GM10248 (cell line): ENCODE data around the gene PRKCA.

ENCODE experiments used
- CTCF ChIA-PET: fragments of 300-600 bp; sonication (Branson Sonifier 250); formaldehyde crosslinking; extraction: SDS; loops from one replicate; lab custom pipeline; 2021; ENCODE audit warnings: antibody characterized with exemption; lab: Yijun Ruan, JAX
- POLR2A ChIA-PET: fragments of 350-650 bp; sonication (Branson Sonifier 250); formaldehyde crosslinking; extraction: SDS; loops from one replicate; lab custom pipeline; 2020; ENCODE audit warnings: antibody characterized with exemption; lab: Yijun Ruan, JAX
- DNase-seq: peaks from one replicate; pipeline ENCODE4 v3.0.0; 2012; ENCODE audit errors: extremely low spot score
- TF ChIP-seq, protein P1 (sequence below): IDR thresholded peaks from 2 replicates; pipeline ENCODE4 v1.5.1; 2012; ENCODE audit warnings: mild to moderate bottlenecking, low read depth; ENCODE audit errors: extremely low read depth, missing control alignments, control extremely low read depth

Gene PRKCA

GRCh38 chr17:66432996-66433551 is 130.7 kb downstream of the PRKCA start:
- ChIA-PET CTCF (interaction anchor here (1.7 to 2.6 kb wide), 4 partner anchors 8 to 35 kb away, joined by 4 to 8 read pairs (median 6); no protein-coding TSS in a partner anchor), POLR2A (no interaction called here)
- TF ChIP-seq, protein P1, sequence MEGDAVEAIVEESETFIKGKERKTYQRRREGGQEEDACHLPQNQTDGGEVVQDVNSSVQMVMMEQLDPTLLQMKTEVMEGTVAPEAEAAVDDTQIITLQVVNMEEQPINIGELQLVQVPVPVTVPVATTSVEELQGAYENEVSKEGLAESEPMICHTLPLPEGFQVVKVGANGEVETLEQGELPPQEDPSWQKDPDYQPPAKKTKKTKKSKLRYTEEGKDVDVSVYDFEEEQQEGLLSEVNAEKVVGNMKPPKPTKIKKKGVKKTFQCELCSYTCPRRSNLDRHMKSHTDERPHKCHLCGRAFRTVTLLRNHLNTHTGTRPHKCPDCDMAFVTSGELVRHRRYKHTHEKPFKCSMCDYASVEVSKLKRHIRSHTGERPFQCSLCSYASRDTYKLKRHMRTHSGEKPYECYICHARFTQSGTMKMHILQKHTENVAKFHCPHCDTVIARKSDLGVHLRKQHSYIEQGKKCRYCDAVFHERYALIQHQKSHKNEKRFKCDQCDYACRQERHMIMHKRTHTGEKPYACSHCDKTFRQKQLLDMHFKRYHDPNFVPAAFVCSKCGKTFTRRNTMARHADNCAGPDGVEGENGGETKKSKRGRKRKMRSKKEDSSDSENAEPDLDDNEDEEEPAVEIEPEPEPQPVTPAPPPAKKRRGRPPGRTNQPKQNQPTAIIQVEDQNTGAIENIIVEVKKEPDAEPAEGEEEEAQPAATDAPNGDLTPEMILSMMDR: no peak
- DNase-seq: no peak

- TF ChIP-seq, protein P1: no peak
- ChIA-PET POLR2A (no interaction called here), CTCF (interaction anchor here (0.8 to 1.8 kb wide), 5 partner anchors 16 to 33 kb away, joined by 3 to 4 read pairs (median 3); no protein-coding TSS in a partner anchor)
- DNase-seq: no peak
These were observed 132.8 kb downstream of the PRKCA start for GRCh38 chr17:66435182-66435581.

- no peak for DNase-seq
- ChIA-PET CTCF (no interaction called here), POLR2A (no interaction called here)
- TF ChIP-seq, protein P1: no peak
These were observed 134.2 kb downstream of the PRKCA start for GRCh38 chr17:66436631-66437030.

GRCh38 chr17:66437476-66438026 is 135.1 kb downstream of the PRKCA start:
- DNase-seq: no peak
- ChIA-PET CTCF (interaction anchor here (1.3 kb wide), 1 partner anchor 9 kb away, joined by 4 read pairs; no protein-coding TSS in a partner anchor), POLR2A (no interaction called here)
- TF ChIP-seq, protein P1: no peak

- POLR2A ChIA-PET: no interaction called here
- TF ChIP-seq, protein P1: no peak
- DNase-seq: no peak
- CTCF ChIA-PET: interaction anchor here (1.3 kb wide), 1 partner anchor 9 kb away, joined by 4 read pairs; no protein-coding TSS in a partner anchor
These were observed 135.7 kb downstream of the PRKCA start for GRCh38 chr17:66438101-66438500.

- peak; percentile 54 for DNase-seq
- TF ChIP-seq, protein P1: no peak
- CTCF ChIA-PET: interaction anchor here (1.0 to 1.4 kb wide), 2 partner anchors 9 to 20 kb away, joined by 5 to 6 read pairs; no protein-coding TSS in a partner anchor
- POLR2A ChIA-PET: interaction anchor here (0.6 kb wide), 1 partner anchor 1049 kb away, joined by 4 read pairs; no protein-coding TSS in a partner anchor
These were observed 138.8 kb downstream of the PRKCA start for GRCh38 chr17:66441101-66441661.
